Tibial nerve (tissue), 4 donors: ENCODE data around the gene CHMP1A. TPM values are rescaled to one million over a fixed set of nuclear protein-coding genes. Genes with fewer than 3 reads are reported as not detected.

Experiments used
- DNase-seq, 2 donors: peaks; one replicate each; pipeline ENCODE4 v3.0.0-alpha.2; 2019; ENCODE audit warnings: low spot score in 2 of 2
- H3K27ac ChIP-seq, 4 donors: fragments of 200-600 bp; sonication (generic) in 3 of 4; one replicate each; pipeline ENCODE4 v1.5.1; 2017 to 2019; ENCODE audit warnings: mild to moderate bottlenecking in 1 of 4
- H3K27me3 ChIP-seq, 2 donors: fragments of 200-600 bp; sonication (generic) in 1 of 2; one replicate each; pipeline versions ENCODE4 v1.5.1 to v1.6.0; 2017 to 2019
- H3K36me3 ChIP-seq, 3 donors: fragments of 200-600 bp; sonication (generic); one replicate each; pipeline ENCODE4 v1.5.1; 2018 to 2019
- H3K4me1 ChIP-seq, 4 donors: fragments of 200-600 bp; sonication (generic) in 3 of 4; one replicate each; pipeline ENCODE4 v1.5.1; 2017 to 2019
- H3K4me3 ChIP-seq, 4 donors: fragments of 200-600 bp; sonication (generic) in 3 of 4; one replicate each; pipeline ENCODE4 v1.5.1; 2017 to 2019; ENCODE audit warnings: mild to moderate bottlenecking in 1 of 4, moderate library complexity in 1 of 4
- H3K9me3 ChIP-seq, 4 donors: fragments of 200-600 bp; sonication (generic) in 3 of 4; one replicate each; pipeline ENCODE4 v1.5.1; 2017 to 2019
- CTCF ChIP-seq, 5 experiments: fragments of 200-600 bp in 3 of 5; fragments of 450-650 bp in 2 of 5; sonication (generic) in 3 of 5; IDR thresholded peaks; one replicate each; pipeline ENCODE4 v1.5.1; 2016 to 2019; ENCODE audit warnings: antibody characterized with exemption in 5 of 5, mild to moderate bottlenecking in 3 of 5, moderate library complexity in 2 of 5
- EP300 ChIP-seq, 2 donors: sonication (generic); formaldehyde crosslinking; IDR thresholded peaks; one replicate each; pipeline ENCODE4 v1.6.1; 2017; ENCODE audit warnings: antibody characterized with exemption in 2 of 2, mild to moderate bottlenecking in 1 of 2
- POLR2A ChIP-seq, 2 donors: fragments of 450-650 bp; IDR thresholded peaks; one replicate each; pipeline ENCODE4 v1.6.1; 2017; ENCODE audit warnings: antibody characterized with exemption in 2 of 2, mild to moderate bottlenecking in 2 of 2, moderate library complexity in 2 of 2
- WGBS, 2 donors: methylation state at CpG; one replicate each; pipeline ENCODE4 v1.1.5; 2018; 5-methylcytosine and 5-hydroxymethylcytosine counted together
- total RNA-seq, 4 donors: library from RNA; depleted of rRNA; stranded (reverse); fragments of >200 nt; gene quantifications; one replicate each; pipeline ENCODE4 v1.1.0, GENCODE V29; 2016

CHMP1A gene
- total RNA-seq, 4 donors from 2014 or later, result 90.0 to 109 (median 92.7) TPM

DNA sequence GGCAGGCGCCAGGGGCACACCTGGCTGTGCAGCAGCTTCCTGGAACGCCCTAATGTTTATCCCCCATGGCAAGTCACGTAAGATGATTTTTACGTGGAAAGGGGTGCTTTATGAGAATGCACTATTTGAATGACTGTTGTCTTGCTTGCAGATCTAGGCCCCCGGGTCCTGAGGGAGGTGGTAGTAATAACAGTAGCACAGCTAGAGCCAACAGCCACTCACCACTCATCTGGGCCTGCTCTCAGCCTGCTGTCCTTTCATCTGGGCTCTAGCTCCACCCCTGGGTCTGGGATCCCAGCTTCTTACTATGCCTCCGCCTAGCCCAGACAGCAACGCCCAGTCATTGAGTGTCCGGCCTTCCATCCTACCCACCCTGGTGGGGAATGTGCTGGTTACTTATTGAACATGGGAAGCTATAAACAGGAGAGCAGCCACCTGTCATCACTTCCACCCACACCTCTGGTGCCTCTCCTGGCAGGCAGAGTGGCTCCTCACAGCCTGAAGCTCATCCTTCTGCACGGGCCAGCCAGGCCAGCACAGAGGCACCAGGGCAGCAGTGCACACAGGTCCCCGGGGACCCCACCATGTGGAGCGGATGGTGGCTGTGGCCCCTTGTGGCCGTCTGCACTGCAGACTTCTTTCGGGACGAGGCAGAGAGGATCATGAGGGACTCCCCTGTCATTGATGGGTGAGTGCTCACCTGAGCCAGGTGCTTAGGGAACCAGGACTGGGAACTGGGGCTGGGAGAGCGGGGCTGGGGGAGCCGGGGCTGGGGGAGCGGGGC, 27.5 kb downstream of the CHMP1A start:
- H3K4me3 ChIP-seq, result no peak overlapping the region
- WGBS, 2 donors, result 95% methylated on average over 14 of the region's 17 CpGs
- H3K9me3 ChIP-seq, result peaks cover 0 to 7% (median 0%) of the 10 kb centered on the region in 4 donors
- TF ChIP-seq EP300 (IDR thresholded peaks at IDR 0.05) (no peak), POLR2A (IDR thresholded peaks at IDR 0.05) (no peak), CTCF (IDR thresholded peaks at IDR 0.05) (no peak)
- no peak for DNase-seq
- peaks cover 0 to 28% of the 10 kb centered on the region in 2 donors for H3K27me3 ChIP-seq
- no peaks in the 10 kb centered on the region for H3K36me3 ChIP-seq
- H3K4me1 ChIP-seq, result no peaks in the 10 kb centered on the region
- H3K27ac ChIP-seq, result no peak overlapping the region

- H3K4me3 ChIP-seq, result no peak overlapping the region
- no peak for DNase-seq
- TF ChIP-seq POLR2A (IDR thresholded peaks at IDR 0.05) (no peak), CTCF (IDR thresholded peaks at IDR 0.05) (no peak), EP300 (IDR thresholded peaks at IDR 0.05) (no peak)
- H3K4me1 ChIP-seq, result peaks cover 0 to 13% (median 0%) of the 10 kb centered on the region in 4 donors
- H3K27ac ChIP-seq, result no peak overlapping the region
- H3K27me3 ChIP-seq, result peaks cover 0 to 55% of the 10 kb centered on the region in 2 donors
- 43% methylated on average over 21 of the region's 21 CpGs for WGBS, 2 donors
- H3K9me3 ChIP-seq, result peaks cover 0 to 4% (median 0%) of the 10 kb centered on the region in 4 donors
- H3K36me3 ChIP-seq, result no peaks in the 10 kb centered on the region
Observed at GRCh38 chr16:89624777-89625761, 32.4 kb downstream of the CHMP1A start.

- TF ChIP-seq CTCF (IDR thresholded peaks at IDR 0.05) (no peak), POLR2A (IDR thresholded peaks at IDR 0.05) (no peak), EP300 (IDR thresholded peaks at IDR 0.05) (no peak)
- 20 to 35% methylated on average over 28 of the region's 28 CpGs for WGBS, 2 donors
- peak overlapping the region in 1 of 4 donors; percentile 14 for H3K27ac ChIP-seq
- H3K4me3 ChIP-seq, result no peak overlapping the region
- no peaks in the 10 kb centered on the region for H3K9me3 ChIP-seq
- H3K4me1 ChIP-seq, result peaks cover 0 to 13% (median 0%) of the 10 kb centered on the region in 4 donors
- peaks cover 0 to 56% of the 10 kb centered on the region in 2 donors for H3K27me3 ChIP-seq
- no peak for DNase-seq
- H3K36me3 ChIP-seq, result no peaks in the 10 kb centered on the region
Observed at GRCh38 chr16:89623511-89624261, 33.8 kb downstream of the CHMP1A start.

DNA sequence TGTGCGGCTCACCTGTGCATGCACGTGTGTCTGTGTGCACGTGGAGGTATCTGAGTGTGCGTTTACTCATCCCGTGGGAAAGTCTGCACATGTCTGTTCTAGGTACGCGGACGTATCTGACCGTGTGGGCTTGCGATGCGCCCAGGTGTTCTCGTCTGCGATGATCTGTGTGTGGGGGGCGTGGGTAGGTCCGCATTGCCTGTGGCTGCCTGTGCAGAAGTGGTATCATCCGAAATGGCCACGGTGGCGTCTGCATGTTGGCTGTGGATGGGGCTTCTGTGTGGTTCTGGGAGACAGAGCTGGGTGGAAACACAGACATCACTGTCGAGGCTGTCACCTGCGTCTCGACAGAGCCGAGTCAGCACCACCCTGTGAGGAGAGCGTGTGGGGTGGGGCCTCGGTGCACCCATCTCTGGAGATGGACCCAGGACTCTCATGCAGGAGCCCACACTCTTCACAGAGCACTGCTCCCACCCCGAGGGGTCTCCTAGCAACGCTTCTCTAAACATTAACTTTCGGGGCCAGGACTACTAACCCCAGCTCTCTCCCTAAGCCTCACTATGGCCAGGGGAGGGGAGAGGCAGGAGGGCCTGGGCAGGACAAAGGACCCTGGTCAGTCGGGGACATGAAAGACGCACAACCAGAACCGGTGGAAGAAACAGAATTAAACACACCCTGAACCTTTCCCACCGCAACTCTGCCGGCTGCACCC, 35.7 kb downstream of the CHMP1A start:
- peaks cover 0 to 13% (median 0%) of the 10 kb centered on the region in 4 donors for H3K4me1 ChIP-seq
- no peak overlapping the region for H3K4me3 ChIP-seq
- H3K9me3 ChIP-seq, result no peaks in the 10 kb centered on the region
- no peak for DNase-seq
- 72 to 78% methylated on average over 29 to 32 of the region's 32 CpGs for WGBS, 2 donors
- H3K27ac ChIP-seq, result no peak overlapping the region
- no peak for TF ChIP-seq POLR2A (IDR thresholded peaks at IDR 0.05)
- TF ChIP-seq EP300 (IDR thresholded peaks at IDR 0.05), result no peak
- TF ChIP-seq CTCF (IDR thresholded peaks at IDR 0.05), result no peak
- H3K27me3 ChIP-seq, result peaks cover 0 to 57% of the 10 kb centered on the region in 2 donors
- H3K36me3 ChIP-seq, result no peaks in the 10 kb centered on the region
